Lung (tissue), 12 donors: ENCODE measurements around the gene OR10H3. TPM values are rescaled to one million over a fixed set of nuclear protein-coding genes. Genes with fewer than 3 reads are reported as not detected.

Experiments used
- ATAC-seq: fragments of 200-7000 bp; cut with Tn5 transposase; one replicate; pipeline ENCODE4 v1.9.1; 2020; ENCODE audit warnings: moderate number of reproducible peaks; ENCODE audit not compliant: insufficient read depth, low FRiP score
- DNase-seq, 3 donors: peaks; one replicate each; pipeline ENCODE4 v3.0.0-alpha.2; 2013 to 2017
- H3K27ac ChIP-seq, 2 donors: one replicate each; pipeline ENCODE4 v1.5.1; 2013; ENCODE audit warnings: mild to moderate bottlenecking in 2 of 2, moderate library complexity in 2 of 2, control low read depth in 1 of 2, inconsistent platforms in 1 of 2, low read depth in 1 of 2, low read length in 1 of 2
- H3K27me3 ChIP-seq, 3 donors: one replicate each; pipeline ENCODE4 v1.5.1; 2013; ENCODE audit warnings: low read length in 2 of 3; ENCODE audit not compliant: control insufficient read depth in 3 of 3, insufficient read depth in 3 of 3
- H3K36me3 ChIP-seq, 4 donors: one replicate each; pipeline ENCODE4 v1.5.1; 2013; ENCODE audit warnings: low read length in 4 of 4, mild to moderate bottlenecking in 1 of 4, moderate library complexity in 1 of 4; ENCODE audit not compliant: control insufficient read depth in 4 of 4, insufficient read depth in 4 of 4
- H3K4me1 ChIP-seq, 5 donors: one replicate each; pipeline ENCODE4 v1.5.1; 2013; ENCODE audit warnings: low read length in 5 of 5, mild to moderate bottlenecking in 2 of 5, moderate library complexity in 1 of 5; ENCODE audit not compliant: control insufficient read depth in 5 of 5, insufficient read depth in 5 of 5
- H3K4me3 ChIP-seq: one replicate; pipeline ENCODE4 v1.5.1; 2013; ENCODE audit warnings: mild to moderate bottlenecking, control low read depth, moderate library complexity
- H3K9ac ChIP-seq, 2 donors: one replicate each; pipeline ENCODE4 v1.5.1; 2013; ENCODE audit warnings: low read length in 2 of 2, control low read depth in 1 of 2; ENCODE audit not compliant: insufficient read depth in 1 of 2
- H3K9me3 ChIP-seq, 4 donors: one replicate each; pipeline ENCODE4 v1.5.1; 2013; ENCODE audit warnings: low read length in 3 of 4, mild to moderate bottlenecking in 1 of 4, moderate library complexity in 1 of 4; ENCODE audit not compliant: control insufficient read depth in 4 of 4, insufficient read depth in 3 of 4
- CTCF ChIP-seq: IDR thresholded peaks from 2 replicates; pipeline ENCODE4 v1.5.1; 2012; ENCODE audit warnings: mild to moderate bottlenecking; ENCODE audit errors: control extremely low read depth, extremely low read depth
- WGBS, 2 donors: extraction: QIAGEN DNeasy Blood & Tissue Kit; methylation state at CpG; one replicate each; pipeline ENCODE4 v1.1.7; 2013; 5-methylcytosine and 5-hydroxymethylcytosine counted together
- polyA plus RNA-seq, 2 donors: library from polyadenylated mRNA; stranded (reverse); fragments of 200-250 nt; gene quantifications; one replicate each; pipeline ENCODE4 v1.2.1, GENCODE V29; 2013
- total RNA-seq, 2 donors: library from RNA; depleted of rRNA in 1 of 2; stranded (reverse); fragments of >200 nt in 1 of 2; gene quantifications; one replicate each; pipeline ENCODE4 v1.2.1, GENCODE V29; 2014 to 2021
- donor health status: control.
- donor health status: control.
- donor health status: Bipolar disorder and iron deficiency.
- donor health status: healthy.
- donor health status: DM: yes; HTN: yes; CAD: no.

OR10H3 gene
- total and polyA plus RNA-seq, 4 donors, result not detected

- no peak overlapping the region for H3K9ac ChIP-seq
- no peaks in the 10 kb centered on the region for H3K36me3 ChIP-seq
- DNase-seq (no peak), ATAC-seq (no peak)
- TF ChIP-seq CTCF, result no peak
- 65 to 71% methylated on average over 6 of the region's 6 CpGs for WGBS, 2 donors
- H3K4me3 ChIP-seq, result no peak overlapping the region
- H3K4me1 ChIP-seq, result no peaks in the 10 kb centered on the region
- no peaks in the 10 kb centered on the region for H3K9me3 ChIP-seq
- H3K27me3 ChIP-seq, result no peaks in the 10 kb centered on the region
- no peak overlapping the region for H3K27ac ChIP-seq
Measured at GRCh38 chr19:15790096-15790495, 52.3 kb downstream of the OR10H3 start.

Other genes with a start within 250 kb of the OR10H3 start
- gene CYP4F22, start 229.5 kb upstream of the OR10H3 start, total RNA-seq, result under 1 TPM in 1 of 2 donors, not detected in 1; 0.18 TPM
- under 1 TPM in 1 of 2 donors, not detected in 1; 0.07 TPM for gene CYP4F22, start 229.5 kb upstream of the OR10H3 start, polyA plus RNA-seq
- gene CYP4F8, start 122.8 kb upstream of the OR10H3 start, total RNA-seq, result not detected
- gene CYP4F8, start 122.8 kb upstream of the OR10H3 start, polyA plus RNA-seq, result not detected
- 1 to 10 TPM; 1.1 to 1.7 TPM for gene CYP4F3, start 97.1 kb upstream of the OR10H3 start, total RNA-seq
- gene CYP4F3, start 97.1 kb upstream of the OR10H3 start, polyA plus RNA-seq, result 1 to 10 TPM in 1 of 2 donors, under 1 TPM in 1; 0.20 to 1.4 TPM
- gene CYP4F12, start 64.9 kb upstream of the OR10H3 start, total RNA-seq, result 1 to 10 TPM; 4.0 to 4.2 TPM
- gene CYP4F12, start 64.9 kb upstream of the OR10H3 start, polyA plus RNA-seq, result 1 to 10 TPM in 1 of 2 donors, under 1 TPM in 1; 0.85 to 2.3 TPM
- gene OR10H2, start 10.0 kb upstream of the OR10H3 start, total RNA-seq, result not detected
- gene OR10H2, start 10.0 kb upstream of the OR10H3 start, polyA plus RNA-seq, result not detected
- not detected for gene OR10H5, start 49.7 kb downstream of the OR10H3 start, total RNA-seq
- gene OR10H5, start 49.7 kb downstream of the OR10H3 start, polyA plus RNA-seq, result not detected
- gene OR10H1, start 77.7 kb downstream of the OR10H3 start, total RNA-seq, result not detected
- gene OR10H1, start 77.7 kb downstream of the OR10H3 start, polyA plus RNA-seq, result not detected
- gene CYP4F2, start 160.1 kb downstream of the OR10H3 start, total RNA-seq, result under 1 TPM in 1 of 2 donors, not detected in 1; 0.43 TPM
- not detected for gene CYP4F2, start 160.1 kb downstream of the OR10H3 start, polyA plus RNA-seq
- under 1 TPM in 1 of 2 donors, not detected in 1; 0.15 TPM for gene CYP4F11, start 196.5 kb downstream of the OR10H3 start, total RNA-seq
- gene CYP4F11, start 196.5 kb downstream of the OR10H3 start, polyA plus RNA-seq, result 1 to 10 TPM in 1 of 2 donors, under 1 TPM in 1; 0.26 to 1.2 TPM
- gene OR10H4, start 211.0 kb downstream of the OR10H3 start, total RNA-seq, result not detected
- not detected for gene OR10H4, start 211.0 kb downstream of the OR10H3 start, polyA plus RNA-seq